Measurements from ENCODE around the gene DHX34. TPM values are rescaled to one million over a fixed set of nuclear protein-coding genes. Genes with fewer than 3 reads are reported as not detected.
"Not testable (repeated sequence)": the region's sequence is repeated elsewhere in the genome, so short reads cannot be mapped to it uniquely, and the experiment has no call there.

DHX34 gene
- 10 to 100 TPM; 11.7 to 14.3 TPM for total RNA-seq

GRCh38 chr19:47348819-47349795 lies at the start of gene DHX34:
DHX34 (plus strand) TSS chr19:47349315; CDS start chr19:47353031, 3,716 bp downstream.
- DNase-seq (peak; percentile 99), ATAC-seq (peak; percentile 99)
- Mint-ChIP-seq H3K4me3 (peak within 1 kb of the TSS; percentile 94), H3K4me1 (peaks cover 33% of the 10 kb centered on the region), H3K9me3 (ENCODE audit: low read depth) (no peaks in the 10 kb centered on the region), H3K27me3 (no peaks in the 10 kb centered on the region), H3K36me3 (peaks cover 22% of the 10 kb centered on the region), H3K27ac (peak within 1 kb of the TSS; percentile 90)
- CTCF ChIA-PET: interaction anchor here (0.6 to 3.3 kb wide), 54 partner anchors 9 to 504 kb away, joined by 3 to 28 read pairs (median 4); partner anchors contain the start of genes INAFM1 and KPTN

GRCh38 chr19:47300867-47301266 lies 48.2 kb upstream of the DHX34 start:
- peaks cover 18% of the 10 kb centered on the region for H3K4me1 Mint-ChIP-seq
- H3K27me3 Mint-ChIP-seq; H3K9me3 Mint-ChIP-seq (ENCODE audit: low read depth); H3K36me3 Mint-ChIP-seq; H3K4me3 Mint-ChIP-seq; H3K27ac Mint-ChIP-seq; DNase-seq; ATAC-seq; CTCF ChIA-PET: not testable (repeated sequence)

GRCh38 chr19:47302249-47302648 lies 46.9 kb upstream of the DHX34 start:
- H3K27ac Mint-ChIP-seq: no peak overlapping the region
- peaks cover 13% of the 10 kb centered on the region for H3K27me3 Mint-ChIP-seq

GRCh38 chr19:47303966-47304365 lies 45.1 kb upstream of the DHX34 start:
- Mint-ChIP-seq H3K27ac (no peak overlapping the region), H3K36me3 (no peaks in the 10 kb centered on the region), H3K27me3 (peaks cover 13% of the 10 kb centered on the region), H3K9me3 (ENCODE audit: low read depth) (no peaks in the 10 kb centered on the region), H3K4me1 (peaks cover 15% of the 10 kb centered on the region), H3K4me3 (no peak overlapping the region)
- DNase-seq: no peak
- CTCF ChIA-PET: interaction anchor here (0.7 to 2.9 kb wide), 8 partner anchors 12 to 779 kb away, joined by 3 to 14 read pairs (median 4); partner anchors contain the start of gene DHX34
- ATAC-seq: no peak

More at GRCh38 chr19:47302249-47302648, 46.9 kb upstream of the DHX34 start:
- DNase-seq (no peak), ATAC-seq (no peak)
- Mint-ChIP-seq H3K4me3 (no peak overlapping the region), H3K9me3 (ENCODE audit: low read depth) (no peaks in the 10 kb centered on the region), H3K4me1 (peaks cover 15% of the 10 kb centered on the region), H3K36me3 (no peaks in the 10 kb centered on the region)
- CTCF ChIA-PET: interaction anchor here (1.6 kb wide), 1 partner anchor 47 kb away, joined by 5 read pairs; the partner anchor contains the start of gene DHX34

GRCh38 chr19:47305309-47305751 lies 43.8 kb upstream of the DHX34 start:
- no peak for ATAC-seq
- H3K36me3 Mint-ChIP-seq: no peaks in the 10 kb centered on the region
- H3K9me3 Mint-ChIP-seq (ENCODE audit: low read depth): no peaks in the 10 kb centered on the region
- no peak overlapping the region for H3K27ac Mint-ChIP-seq
- peaks cover 15% of the 10 kb centered on the region for H3K27me3 Mint-ChIP-seq
- H3K4me3 Mint-ChIP-seq: no peak overlapping the region
- peak; percentile 47 for DNase-seq
- peaks cover 8% of the 10 kb centered on the region for H3K4me1 Mint-ChIP-seq
- CTCF ChIA-PET: interaction anchor here (0.7 to 2.9 kb wide), 9 partner anchors 9 to 1277 kb away, joined by 3 to 14 read pairs (median 5); no protein-coding TSS in a partner anchor

- no peak for DNase-seq
- CTCF ChIA-PET: interaction anchor here (1.3 to 2.9 kb wide), 5 partner anchors 10 to 85 kb away, joined by 4 to 14 read pairs (median 13); no protein-coding TSS in a partner anchor
- H3K27ac Mint-ChIP-seq: no peak overlapping the region
- ATAC-seq: no peak
- no peaks in the 10 kb centered on the region for H3K9me3 Mint-ChIP-seq (ENCODE audit: low read depth)
- peaks cover 16% of the 10 kb centered on the region for H3K27me3 Mint-ChIP-seq
- H3K36me3 Mint-ChIP-seq: no peaks in the 10 kb centered on the region
- H3K4me3 Mint-ChIP-seq: no peak overlapping the region
- H3K4me1 Mint-ChIP-seq: peaks cover 3% of the 10 kb centered on the region
These were observed 42.8 kb upstream of the DHX34 start for GRCh38 chr19:47306303-47306702.

GRCh38 chr19:47309038-47309437 lies 40.1 kb upstream of the DHX34 start:
- CTCF ChIA-PET: interaction anchor here (0.7 to 2.0 kb wide), 3 partner anchors 28 to 391 kb away, joined by 3 to 12 read pairs (median 3); no protein-coding TSS in a partner anchor
- Mint-ChIP-seq H3K4me3 (no peak overlapping the region), H3K4me1 (peaks cover 3% of the 10 kb centered on the region), H3K36me3 (no peaks in the 10 kb centered on the region), H3K27me3 (peaks cover 13% of the 10 kb centered on the region), H3K9me3 (ENCODE audit: low read depth) (no peaks in the 10 kb centered on the region), H3K27ac (no peak overlapping the region)
- no peak for DNase-seq
- no peak for ATAC-seq

- Mint-ChIP-seq H3K27ac (no peak within 1 kb of the TSS), H3K4me3 (no peak within 1 kb of the TSS), H3K4me1 (peaks cover 3% of the 10 kb centered on the region), H3K27me3 (peaks cover 13% of the 10 kb centered on the region), H3K9me3 (ENCODE audit: low read depth) (no peaks in the 10 kb centered on the region), H3K36me3 (no peaks in the 10 kb centered on the region)
- CTCF ChIA-PET: interaction anchor here (2.0 kb wide), 1 partner anchor 81 kb away, joined by 12 read pairs; no protein-coding TSS in a partner anchor
- ATAC-seq (no peak), DNase-seq (no peak)
These were observed 39.5 kb upstream of the DHX34 start, which contains the start of gene C5AR1 for GRCh38 chr19:47309608-47310007. C5AR1 (plus strand) TSS chr19:47309861; CDS start chr19:47309896, 35 bp downstream.

- no peak overlapping the region for H3K4me3 Mint-ChIP-seq
- peaks cover 1% of the 10 kb centered on the region for H3K4me1 Mint-ChIP-seq
- H3K9me3 Mint-ChIP-seq (ENCODE audit: low read depth): no peaks in the 10 kb centered on the region
- peaks cover 10% of the 10 kb centered on the region for H3K27me3 Mint-ChIP-seq
- ATAC-seq (no peak), DNase-seq (no peak)
- CTCF ChIA-PET: no interaction called here
- no peaks in the 10 kb centered on the region for H3K36me3 Mint-ChIP-seq
- no peak overlapping the region for H3K27ac Mint-ChIP-seq
These were observed 38.8 kb upstream of the DHX34 start for GRCh38 chr19:47310323-47310722.

- no peak overlapping the region for H3K27ac Mint-ChIP-seq
- CTCF ChIA-PET: no interaction called here
- ATAC-seq: no peak
- H3K36me3 Mint-ChIP-seq: no peaks in the 10 kb centered on the region
- no peak overlapping the region for H3K4me3 Mint-ChIP-seq
- peaks cover 12% of the 10 kb centered on the region for H3K27me3 Mint-ChIP-seq
- no peak for DNase-seq
- no peaks in the 10 kb centered on the region for H3K9me3 Mint-ChIP-seq (ENCODE audit: low read depth)
- H3K4me1 Mint-ChIP-seq: no peaks in the 10 kb centered on the region
These were observed 38.3 kb upstream of the DHX34 start for GRCh38 chr19:47310819-47311218.

GRCh38 chr19:47312366-47313006 lies 36.6 kb upstream of the DHX34 start:
- CTCF ChIA-PET: no interaction called here
- ATAC-seq (no peak), DNase-seq (no peak)
- H3K9me3 Mint-ChIP-seq (ENCODE audit: low read depth): no peaks in the 10 kb centered on the region
- H3K36me3 Mint-ChIP-seq: no peaks in the 10 kb centered on the region
- peaks cover 7% of the 10 kb centered on the region for H3K27me3 Mint-ChIP-seq
- no peak overlapping the region for H3K4me3 Mint-ChIP-seq
- no peak overlapping the region for H3K27ac Mint-ChIP-seq
- no peaks in the 10 kb centered on the region for H3K4me1 Mint-ChIP-seq

GRCh38 chr19:47313754-47314295 lies 35.3 kb upstream of the DHX34 start:
- Mint-ChIP-seq H3K4me3 (no peak overlapping the region), H3K9me3 (ENCODE audit: low read depth) (no peaks in the 10 kb centered on the region), H3K27ac (no peak overlapping the region), H3K4me1 (no peaks in the 10 kb centered on the region), H3K27me3 (peaks cover 7% of the 10 kb centered on the region), H3K36me3 (no peaks in the 10 kb centered on the region)
- ATAC-seq (no peak), DNase-seq (no peak)
- CTCF ChIA-PET: no interaction called here
